Stimulated activated CD4-positive, alpha-beta T cell treated with anti-CD3 and anti-CD28 coated beads, Interleukin-2, amount 100 ng/mL, for 4 hours (primary cell): ENCODE results near the gene ABCB1.

Experiments
- DNase-seq: peaks from one replicate; pipeline ENCODE4 v3.0.0-alpha.2; 2020; ENCODE audit warnings: low read depth

ABCB1 gene

DNA sequence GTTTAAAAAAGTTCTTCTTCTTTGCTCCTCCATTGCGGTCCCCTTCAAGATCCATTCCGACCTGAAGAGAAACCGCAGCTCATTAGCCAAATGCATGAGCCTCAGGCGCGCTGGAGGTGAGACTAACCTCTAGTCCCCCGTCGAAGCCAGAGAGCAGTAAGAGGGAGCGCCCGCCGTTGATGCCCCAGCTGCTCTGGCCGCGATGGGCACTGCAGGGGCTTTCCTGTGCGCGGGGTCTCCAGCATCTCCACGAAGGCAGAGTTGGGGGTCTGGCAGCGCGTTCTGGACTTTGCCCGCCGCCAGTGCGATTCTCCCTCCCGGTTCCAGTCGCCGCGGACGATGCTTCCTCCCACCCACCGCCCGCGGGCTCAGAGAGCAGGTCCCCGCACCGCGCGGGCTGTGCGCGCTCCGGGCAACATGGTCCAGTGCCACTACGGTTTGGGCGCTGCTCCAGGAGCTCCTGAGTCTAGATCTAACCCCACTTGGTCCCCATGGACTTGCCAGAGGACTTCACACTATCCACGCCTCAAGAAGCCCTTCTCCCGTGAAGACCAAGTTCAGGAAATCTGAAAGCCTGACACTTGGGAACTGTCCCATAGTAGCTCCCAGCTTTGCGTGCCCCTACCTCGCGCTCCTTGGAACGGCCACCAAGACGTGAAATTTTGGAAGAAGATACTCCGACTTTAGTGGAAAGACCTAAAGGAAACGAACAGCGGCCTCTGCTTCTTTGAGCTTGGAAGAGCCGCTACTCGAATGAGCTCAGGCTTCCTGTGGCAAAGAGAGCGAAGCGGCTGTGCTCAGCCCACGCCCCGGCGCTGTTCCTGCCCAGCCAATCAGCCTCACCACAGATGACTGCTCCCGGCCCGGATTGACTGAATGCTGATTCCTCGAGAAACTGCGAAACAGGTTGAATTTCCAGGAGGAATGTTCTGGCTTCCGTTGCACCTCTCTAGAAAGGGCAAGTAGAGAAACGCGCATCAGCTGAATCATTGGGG, at the start of gene ABCB1:
TSS of gene ABCB1 (minus strand) at position 755 of the 995 bp plus-strand sequence. CDS start at position 55, 700 bp downstream.
- DNase-seq: peak; percentile 41

DNA sequence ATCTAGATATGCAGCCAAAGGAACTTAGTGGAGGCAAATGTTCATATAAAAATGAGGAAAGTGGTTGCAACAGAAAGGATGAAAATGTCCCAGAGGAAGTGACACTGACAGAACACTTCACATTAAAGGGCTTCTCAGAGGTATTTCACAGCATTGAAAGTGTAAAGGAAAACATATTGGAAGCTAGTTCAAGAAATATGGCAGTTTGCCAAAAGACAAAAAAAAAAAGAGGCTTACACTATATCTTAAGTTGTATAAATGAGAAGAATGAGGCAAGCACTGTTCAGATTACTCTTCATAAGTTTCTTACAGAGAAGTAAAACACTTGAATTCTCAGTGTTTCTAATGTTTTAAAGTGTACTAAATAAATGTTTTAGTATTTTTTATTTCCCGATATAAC, 47.6 kb upstream of the ABCB1 start:
- no peak for DNase-seq

DNA sequence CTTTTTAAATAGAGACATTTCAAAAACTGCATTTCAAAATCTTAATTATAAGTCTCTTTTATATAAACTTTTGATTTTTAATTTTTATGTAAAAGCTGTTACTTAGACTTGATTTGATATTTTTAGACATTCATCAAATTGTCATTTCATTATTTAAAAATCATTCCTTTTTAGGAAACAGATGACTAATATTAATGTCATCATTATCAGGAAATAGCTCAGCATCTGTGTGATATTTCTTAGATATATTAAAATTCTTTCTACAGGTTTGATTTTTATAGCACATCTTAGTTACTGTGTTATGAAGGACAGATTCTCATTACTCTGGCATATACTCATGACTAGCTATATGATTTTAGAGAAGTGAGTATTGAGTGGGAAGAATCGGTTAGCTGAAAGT, 44.8 kb upstream of the ABCB1 start:
- no peak for DNase-seq

DNA sequence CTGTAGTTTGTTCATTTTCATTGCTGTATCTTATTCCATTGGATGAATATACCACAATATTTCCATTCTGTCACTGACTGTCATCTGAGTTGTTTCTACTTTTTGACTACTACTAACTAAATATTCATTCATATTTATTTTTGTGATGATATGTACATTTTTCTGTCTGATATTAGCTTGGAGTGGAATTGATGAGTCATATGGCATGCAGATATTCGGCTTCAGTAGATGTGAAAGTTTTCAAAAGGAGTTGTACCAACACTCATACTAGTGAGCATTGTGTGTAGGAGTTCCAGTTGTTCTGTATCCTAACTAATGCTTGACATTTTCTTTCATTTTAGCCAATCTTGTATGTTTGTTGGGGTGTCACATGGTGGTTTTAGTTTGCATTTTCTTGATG, 35.2 kb upstream of the ABCB1 start:
- no peak for DNase-seq

DNA sequence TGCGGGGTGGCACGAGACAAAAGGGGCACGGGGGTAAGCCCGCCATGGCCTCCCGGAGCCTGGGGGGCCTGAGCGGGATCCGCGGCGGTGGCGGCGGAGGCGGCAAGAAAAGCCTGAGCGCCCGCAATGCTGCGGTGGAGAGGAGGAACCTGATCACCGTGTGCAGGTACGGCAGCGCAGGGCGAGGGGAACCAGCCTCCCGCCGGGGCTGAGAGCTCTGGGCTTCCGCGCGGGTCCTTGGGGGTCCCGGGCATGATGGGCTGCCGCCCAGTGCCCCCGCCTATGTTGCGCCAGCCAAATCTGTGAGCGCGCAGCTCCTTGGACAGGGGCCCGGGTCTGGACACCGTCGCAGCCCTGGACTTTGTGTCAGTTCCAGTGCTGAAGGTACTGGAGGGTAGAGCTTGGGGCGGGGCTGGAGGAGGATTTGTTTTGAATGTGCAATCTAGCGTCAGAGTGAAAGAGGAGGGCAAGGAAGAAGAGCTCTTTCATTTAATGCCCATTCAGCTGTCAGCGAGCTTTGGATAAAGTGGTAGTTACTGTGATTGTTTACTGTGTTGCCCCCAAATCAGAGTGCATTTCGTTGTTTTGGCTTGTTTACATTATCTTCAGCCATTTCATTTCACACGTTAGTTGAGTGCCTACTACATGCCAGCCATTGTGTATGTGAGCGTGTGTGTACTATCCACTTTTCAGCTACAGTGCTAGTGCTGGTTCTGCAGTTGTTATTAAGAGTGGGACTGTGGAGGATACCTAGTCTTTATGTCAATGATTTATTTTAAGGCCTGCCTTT, 28.3 kb upstream of the ABCB1 start:
- peak; percentile 4 for DNase-seq

DNA sequence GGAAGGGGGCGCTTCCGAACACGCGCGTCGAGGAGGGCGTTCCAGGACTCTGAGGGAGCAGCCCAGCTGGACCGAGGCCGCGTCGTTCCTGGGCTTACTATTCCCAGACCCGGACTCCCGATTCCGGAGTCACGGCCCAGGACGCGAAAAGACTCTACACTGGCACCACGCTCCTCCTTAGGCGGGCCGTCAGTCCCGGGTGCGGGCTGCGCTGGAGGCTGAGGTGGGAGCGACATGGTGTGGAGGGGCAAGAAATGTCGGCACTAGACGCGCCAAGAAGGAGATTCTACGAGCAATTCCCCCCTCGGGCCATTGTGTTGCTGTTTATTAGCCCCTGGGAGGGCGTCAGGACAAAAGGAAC, 26.9 kb upstream of the ABCB1 start:
- DNase-seq: no peak

DNA sequence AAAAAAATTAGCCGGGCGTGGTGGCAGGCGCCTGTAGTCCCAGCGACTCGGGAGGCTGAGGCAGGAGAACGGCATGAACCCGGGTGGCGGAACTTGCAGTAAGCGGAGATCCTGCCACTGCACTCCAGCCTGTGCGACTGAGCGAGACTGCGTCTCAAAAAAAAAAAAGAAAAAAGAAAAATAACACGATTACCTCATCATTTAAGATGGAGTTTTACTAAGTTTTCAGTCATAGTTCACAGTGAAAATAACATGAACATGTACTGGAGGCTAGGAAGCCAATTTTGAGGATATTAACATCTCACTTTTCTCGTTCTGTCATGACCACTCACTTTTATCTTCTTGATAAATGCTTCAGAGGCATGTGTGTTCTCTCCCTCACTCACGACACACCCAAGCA, 24.4 kb upstream of the ABCB1 start:
- no peak for DNase-seq

DNA sequence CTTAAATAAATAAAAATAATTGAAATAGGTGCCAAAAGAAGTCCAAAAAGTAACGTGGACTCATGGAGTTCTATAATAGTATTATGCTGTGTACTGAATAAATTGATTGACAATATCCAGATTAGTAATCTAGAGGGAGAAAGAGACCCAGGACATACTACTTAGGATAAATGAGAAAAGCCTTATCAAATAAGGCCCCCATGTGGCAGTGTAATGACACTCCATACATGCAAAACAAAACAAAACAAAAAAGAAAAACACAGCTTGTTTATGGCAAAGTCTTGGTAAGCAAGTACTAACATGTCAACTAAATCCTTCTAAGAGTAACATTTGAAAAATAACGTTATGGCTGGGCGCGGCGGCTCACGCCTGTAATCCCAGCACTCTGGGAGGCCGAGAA, 23.9 kb upstream of the ABCB1 start:
- DNase-seq: no peak

DNA sequence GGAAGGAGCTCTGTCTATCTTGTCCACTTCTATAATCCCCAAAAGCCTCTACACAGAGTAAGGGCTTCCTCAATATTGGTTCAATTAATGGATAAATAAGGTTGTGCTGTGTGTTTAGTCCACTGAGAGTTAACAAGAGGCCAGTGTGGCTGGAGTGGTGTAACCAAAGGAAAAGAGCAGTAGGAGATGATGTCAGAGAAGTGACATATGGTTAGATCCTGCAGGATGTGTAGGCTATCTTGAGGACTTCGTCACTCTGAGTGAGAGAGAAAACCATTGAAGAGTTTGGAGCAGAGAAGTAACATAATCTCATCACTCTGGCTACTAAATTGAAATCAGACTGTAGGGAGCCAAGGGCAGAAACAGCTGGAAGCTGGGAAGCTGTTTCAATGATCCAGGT, 14.5 kb upstream of the ABCB1 start:
- DNase-seq: no peak

DNA sequence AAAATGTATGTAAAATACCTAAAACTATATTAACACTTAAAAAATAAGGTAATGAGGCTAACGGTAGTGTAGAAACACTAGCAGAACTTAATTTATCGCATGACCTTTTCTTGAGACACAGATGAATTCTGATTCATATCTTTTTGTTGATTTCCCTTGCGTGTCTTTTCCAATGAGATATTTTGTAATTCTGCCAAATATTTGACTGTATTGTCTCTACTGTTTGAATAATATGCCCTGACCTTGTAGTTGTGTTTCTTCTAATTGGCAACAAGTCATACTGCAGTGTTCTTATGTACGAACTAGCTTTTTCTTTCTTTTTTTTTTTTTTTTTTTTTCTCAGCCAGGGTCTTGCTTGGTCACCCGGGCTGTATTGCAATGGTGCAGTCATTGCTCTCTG, 9.2 kb upstream of the ABCB1 start:
- DNase-seq: no peak

DNA sequence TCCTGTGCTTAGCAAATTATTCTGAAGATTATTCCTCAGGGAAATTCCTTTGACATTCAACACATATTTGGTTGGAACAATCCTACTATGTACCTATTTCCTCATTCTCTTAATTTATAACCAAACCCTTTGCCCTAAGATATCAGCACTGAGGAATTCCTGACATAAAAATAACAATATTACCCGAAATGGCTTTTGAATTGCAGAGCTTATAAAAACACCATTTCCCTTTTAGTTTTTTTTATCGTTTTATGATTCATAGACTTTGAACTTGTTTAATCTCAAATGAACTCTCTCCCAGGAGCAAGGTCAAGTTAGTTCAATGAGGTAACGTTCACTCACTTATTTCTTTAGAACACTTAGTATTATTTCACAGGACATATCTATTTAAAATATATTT, 7.7 kb upstream of the ABCB1 start:
- DNase-seq: no peak

DNA sequence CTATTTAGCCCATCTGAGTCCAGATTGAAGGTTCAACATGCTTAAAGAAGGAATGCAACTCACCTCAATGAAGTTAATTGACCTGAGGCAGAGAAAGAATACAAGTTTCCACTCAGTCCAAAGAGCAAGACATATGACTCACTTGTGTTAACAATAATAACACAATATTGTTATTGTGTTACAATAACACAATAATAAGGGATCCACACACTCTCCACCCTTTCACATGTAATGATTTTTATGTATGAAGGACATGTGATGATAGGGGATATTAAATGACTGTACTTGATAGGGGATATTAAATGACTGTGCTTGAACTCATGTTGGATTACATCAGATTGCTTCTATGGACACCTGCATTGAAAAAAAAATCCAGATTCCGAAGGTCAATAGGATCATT, 3.6 kb upstream of the ABCB1 start:
- no peak for DNase-seq

DNA sequence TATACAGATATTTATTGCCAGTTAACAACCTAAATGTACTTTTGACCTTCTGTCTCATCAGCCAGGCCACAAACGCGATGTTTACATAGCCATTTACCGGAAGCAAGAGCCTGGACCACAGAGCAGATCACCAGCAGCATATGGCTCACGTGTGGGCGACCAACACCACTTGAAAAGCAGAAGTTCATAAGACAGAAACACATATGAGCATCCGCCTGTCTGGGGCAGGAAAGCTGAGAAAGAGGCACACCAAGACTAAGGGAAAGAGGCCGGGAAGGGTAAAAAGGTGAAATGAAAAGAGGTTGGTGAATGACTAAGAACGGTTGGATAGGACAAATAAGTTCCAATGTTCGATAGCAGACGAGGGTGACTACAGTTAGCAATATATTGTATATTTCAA, 1.3 kb downstream of the ABCB1 start:
- no peak for DNase-seq

DNA sequence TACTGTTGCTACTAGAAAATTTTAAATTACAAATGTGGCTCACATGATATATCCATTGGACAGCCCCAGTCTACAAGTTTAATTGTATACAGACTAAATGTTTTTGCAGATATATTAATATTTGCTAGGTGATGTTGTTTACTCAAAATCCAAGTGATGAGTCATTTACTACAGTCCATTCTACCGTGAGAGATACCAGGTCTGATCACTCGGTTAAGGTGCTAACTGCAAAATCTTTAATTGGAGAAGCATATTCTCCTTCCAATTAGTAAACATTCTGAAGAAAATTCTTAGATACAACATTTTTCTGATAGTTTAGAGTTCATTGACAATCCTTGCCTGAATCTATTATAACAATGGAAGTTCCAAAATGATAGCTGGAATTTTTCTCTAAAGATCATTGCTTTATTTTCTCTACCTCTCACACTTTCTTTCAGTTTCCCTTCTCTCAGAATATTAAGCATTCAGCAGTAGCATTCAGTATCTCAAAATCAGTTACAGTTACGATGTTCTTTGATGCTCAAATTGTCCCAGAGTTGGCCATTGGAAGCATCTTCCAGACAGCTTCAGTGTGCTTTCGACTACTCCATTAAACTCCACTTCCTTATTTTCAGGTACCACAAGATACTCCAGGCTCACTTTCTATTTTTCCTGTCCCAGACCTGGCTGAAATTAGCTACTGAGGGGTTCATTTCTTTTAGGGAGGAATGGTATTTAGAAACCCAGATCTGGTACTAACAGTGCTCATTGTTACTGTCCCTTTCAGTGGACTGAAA, 2.3 kb downstream of the ABCB1 start:
- no peak for DNase-seq

DNA sequence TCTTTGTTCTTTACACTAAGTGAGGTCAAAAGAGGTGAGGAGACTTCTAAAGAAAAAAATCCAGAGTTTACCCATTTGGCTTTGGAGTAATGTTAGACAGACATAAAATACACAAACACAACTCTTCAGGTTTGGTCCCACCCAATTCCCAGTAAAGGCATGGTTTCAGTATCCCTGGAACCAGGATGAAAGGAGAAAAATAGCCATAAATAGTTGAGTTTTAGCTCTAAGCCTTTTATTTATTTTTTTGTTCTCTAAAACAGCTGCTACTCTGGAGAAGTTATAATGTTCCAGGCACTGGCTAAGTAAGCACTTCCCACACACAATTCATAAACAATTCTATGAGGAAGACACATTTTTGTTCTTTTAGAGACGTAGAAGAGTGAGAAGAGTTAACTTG, 4.0 kb downstream of the ABCB1 start:
- DNase-seq: no peak

DNA sequence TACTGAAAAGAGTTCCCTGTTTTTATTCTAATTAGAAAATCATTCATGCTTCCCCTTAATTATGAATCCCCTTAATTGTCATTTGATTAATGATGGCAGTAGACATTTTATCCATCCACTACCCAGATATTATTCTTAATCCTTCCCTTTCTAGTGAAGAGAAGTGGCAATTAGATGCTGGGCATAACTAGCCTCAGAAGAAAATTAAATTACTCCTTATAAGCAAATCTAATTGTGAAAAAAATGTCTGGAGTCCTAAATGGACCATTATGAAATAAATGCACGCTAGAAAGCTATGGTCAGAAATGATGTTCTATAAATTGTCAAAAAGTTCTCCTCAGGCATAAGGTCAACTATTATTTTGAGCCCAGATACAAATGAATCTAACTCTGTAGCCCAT, 4.5 kb downstream of the ABCB1 start:
- DNase-seq: no peak

DNA sequence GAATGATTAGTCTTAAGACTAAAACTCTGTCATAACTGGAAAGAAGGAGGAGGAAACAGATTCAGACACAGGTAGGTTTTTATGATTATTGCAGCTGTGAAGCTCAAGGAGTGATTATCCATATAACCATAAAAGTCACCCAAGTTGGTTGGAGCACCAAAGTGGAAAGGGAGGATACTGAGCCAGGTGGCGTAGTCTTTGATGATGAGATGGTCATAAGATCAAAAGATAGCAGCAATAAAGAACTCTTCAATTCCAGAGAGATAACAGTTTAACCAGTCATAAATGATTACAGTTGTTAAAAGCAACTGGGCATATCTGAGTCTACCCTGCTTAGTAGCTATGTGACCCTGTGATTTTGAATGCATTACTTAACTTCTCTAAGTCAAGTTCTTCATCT, 8.4 kb downstream of the ABCB1 start:
- DNase-seq: no peak

DNA sequence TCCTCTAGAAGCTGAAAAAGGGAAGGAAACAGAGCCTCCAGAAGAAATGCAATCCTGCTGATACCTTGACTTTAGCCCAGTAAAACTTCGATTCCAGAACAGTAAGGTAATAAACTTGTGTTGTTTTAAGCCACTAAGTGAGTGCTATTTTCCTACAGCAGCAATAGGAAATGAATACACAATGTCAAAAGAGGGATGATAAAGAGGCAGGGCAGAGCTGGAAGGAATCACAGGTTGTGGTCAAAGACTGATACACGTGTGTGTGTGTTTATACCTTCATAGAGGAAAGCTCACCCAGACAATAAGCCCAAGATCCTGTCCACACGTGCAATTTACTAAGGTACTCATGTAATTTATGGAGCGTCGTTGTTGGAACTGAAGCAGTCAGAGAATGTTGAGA, 9.5 kb downstream of the ABCB1 start:
- DNase-seq: no peak

DNA sequence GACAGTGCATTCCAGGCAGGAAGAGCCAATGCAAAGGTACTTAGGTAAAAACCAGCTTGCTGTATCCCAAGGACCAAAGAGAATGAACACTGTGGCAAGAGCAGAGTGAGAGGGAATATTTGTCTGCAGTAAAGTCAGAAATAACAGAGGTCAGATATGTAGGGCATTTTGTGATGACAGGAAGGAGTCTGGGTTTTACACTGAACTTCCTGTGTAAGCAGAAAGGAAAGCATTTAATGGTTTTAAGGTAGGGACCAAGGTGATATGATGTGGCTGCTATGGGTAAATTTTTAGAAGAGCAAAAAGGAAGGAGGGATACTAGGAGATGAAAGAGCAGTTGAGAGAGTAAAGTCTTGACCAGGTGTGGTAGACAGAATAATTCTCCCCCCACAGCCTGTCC, 10.1 kb downstream of the ABCB1 start:
- DNase-seq: no peak

DNA sequence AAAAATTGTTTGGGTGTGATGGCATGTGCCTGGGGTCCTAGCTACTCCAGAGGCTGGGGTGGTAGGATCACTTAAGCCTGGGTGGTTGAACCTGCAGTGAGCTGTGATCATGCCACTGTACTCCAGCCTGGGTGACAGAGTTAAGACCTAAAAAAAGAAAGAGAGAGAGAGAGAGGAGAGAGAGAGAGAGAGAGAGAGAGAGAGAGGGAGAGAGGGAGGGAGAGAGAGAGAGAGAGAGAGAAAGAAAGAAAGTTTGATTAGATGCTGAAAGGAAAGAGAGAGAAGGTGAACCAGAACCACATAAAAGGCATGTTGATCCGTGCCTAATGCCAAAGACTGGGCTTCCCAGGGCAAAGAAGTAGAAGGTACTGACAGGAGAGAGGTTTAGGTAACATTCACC, 11.1 kb downstream of the ABCB1 start:
- no peak for DNase-seq

DNA sequence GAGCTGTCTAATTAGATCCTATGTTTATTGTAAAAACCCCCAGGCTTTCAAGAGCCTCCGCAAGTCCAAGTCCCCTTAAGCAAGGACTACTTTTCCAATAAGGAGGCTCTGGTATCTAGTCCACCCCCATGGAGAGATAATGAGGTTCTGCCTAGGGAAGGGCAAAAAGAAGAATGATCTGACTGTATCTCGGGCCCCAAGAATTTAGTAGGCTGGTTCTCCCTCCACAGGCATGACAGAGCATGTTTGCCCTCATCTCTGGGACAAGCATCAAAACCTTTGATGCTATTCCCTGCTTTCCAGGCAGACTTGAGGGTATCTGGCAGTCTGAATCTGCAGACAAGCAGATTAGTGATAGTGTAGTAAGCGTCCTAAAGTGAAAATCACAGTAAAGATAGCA, 19.0 kb downstream of the ABCB1 start:
- no peak for DNase-seq

DNA sequence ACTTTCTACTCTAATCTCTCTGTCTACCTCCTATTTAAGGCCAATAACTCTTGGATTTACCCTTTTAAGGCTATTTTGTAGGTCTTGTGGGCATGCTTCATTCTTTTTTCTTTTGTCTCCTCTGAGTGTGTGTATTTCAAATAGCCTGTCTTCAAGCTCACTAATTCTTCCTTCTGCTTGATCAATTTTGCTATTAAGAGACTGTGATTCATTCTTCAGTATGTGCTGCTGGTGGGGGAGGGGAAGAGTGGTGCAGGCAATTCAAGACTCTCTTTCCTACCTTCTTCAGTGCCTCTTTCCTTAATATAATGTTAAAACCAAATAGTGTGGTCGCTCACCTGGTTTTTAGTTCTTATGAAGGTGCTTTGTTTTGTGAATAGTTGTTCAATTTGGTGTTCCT, 20.0 kb downstream of the ABCB1 start:
- DNase-seq: no peak

DNA sequence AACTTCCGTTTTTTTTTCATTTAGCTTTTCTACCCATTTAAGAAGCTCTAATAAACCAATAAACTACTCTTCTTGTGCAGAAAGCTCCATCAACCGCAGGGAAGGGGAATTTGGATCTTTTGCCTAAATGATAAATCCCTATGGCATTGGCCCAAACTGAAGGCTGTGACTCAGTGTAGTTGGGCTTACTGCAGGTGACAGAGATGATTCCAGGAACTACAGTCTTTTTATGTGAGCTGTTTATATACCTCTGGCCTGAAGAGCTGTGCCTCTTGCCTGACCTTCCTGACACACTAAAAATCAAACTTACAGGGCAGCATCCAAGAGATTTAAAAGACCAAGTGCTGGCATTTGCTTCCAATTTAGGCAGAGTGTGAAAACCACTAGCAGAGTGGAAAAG, 25.2 kb downstream of the ABCB1 start:
- no peak for DNase-seq
